LNCAP (cell line): ENCODE measurements around the gene SHC3.

Experiments
- CTCF ChIP-seq: fragments of 450-650 bp; IDR thresholded peaks from 2 replicates; pipeline ENCODE4 v1.5.1; 2017; ENCODE audit warnings: mild to moderate bottlenecking

Gene SHC3

GRCh38 chr9:88985616-88986015 lies 193.0 kb downstream of the SHC3 start:
- no peak for TF ChIP-seq CTCF

GRCh38 chr9:88984543-88984883 lies 194.1 kb downstream of the SHC3 start:
- TF ChIP-seq CTCF: no peak

- no peak for TF ChIP-seq CTCF
Measured at GRCh38 chr9:88983865-88984542, 194.6 kb downstream of the SHC3 start.

DNA sequence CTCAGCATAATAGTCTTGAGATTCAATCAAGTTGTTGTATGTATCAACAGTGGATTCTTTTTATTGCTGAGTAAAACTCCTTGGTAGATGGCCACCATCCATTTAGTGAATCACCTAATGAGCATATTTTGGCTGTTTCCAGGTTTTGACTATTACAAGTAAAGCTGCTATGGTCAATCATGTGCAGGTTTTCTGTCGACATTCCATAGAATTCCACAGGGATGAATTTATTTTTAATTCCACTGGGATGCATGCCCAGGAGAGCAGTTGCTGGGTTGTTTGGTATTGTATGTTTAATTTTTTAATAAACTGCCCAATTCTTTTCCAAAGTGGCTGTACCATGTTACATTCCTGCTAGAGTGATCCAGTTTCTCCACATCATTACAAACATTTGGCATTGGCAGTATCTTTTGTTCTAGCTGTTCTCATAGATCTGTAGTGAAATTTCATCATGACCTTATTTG lies 197.8 kb downstream of the SHC3 start:
- no peak for TF ChIP-seq CTCF

- no peak for TF ChIP-seq CTCF
Measured at GRCh38 chr9:88979791-88980190, 198.8 kb downstream of the SHC3 start.

DNA sequence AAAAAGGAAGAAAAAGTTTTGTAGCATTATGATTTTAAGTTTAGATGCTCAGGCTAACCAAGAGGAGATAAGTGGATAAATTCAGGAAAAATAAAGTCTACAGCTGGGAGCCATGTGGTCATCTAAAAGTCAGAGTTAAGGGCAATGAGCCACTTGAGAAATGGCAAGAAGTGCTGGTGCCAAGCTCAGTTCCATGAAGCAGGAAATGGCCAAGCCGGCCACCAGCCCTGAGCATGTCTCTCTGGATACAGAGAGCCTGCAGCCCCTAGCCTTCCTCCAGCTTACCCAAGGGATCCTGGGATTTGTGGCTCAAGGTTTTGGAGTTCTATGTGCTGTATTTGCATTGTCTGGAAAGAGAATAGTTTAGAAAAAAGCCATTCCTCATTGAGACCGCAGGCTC lies 199.6 kb downstream of the SHC3 start:
- TF ChIP-seq CTCF: no peak

GRCh38 chr9:88978034-88978433 lies 200.6 kb downstream of the SHC3 start:
- no peak for TF ChIP-seq CTCF

- TF ChIP-seq CTCF: no peak
Measured at GRCh38 chr9:88976890-88977257, 201.7 kb downstream of the SHC3 start.
